MM.1S (cell line): ENCODE results near the gene STEAP1B.
"Not testable (repeated sequence)": the region's sequence is repeated elsewhere in the genome, so short reads cannot be mapped to it uniquely, and the experiment has no call there.

ENCODE experiments used
- CTCF ChIP-seq: fragments of 300-600 bp; sonication (generic); IDR thresholded peaks from 2 replicates; pipeline ENCODE4 v1.5.1; 2016; ENCODE audit warnings: antibody characterized with exemption, low read length, mixed read lengths
- EZH2 ChIP-seq: fragments of 300-600 bp; sonication (generic); optimal IDR thresholded peaks from 2 replicates; pipeline ENCODE3; 2017; ENCODE audit warnings: low read depth, mild to moderate bottlenecking, antibody characterized with exemption, low read length, mixed read lengths
- EZH2phosphoT487 ChIP-seq: fragments of 300-600 bp; sonication (generic); IDR thresholded peaks from 2 replicates; pipeline ENCODE4 v1.6.1; 2018; ENCODE audit warnings: antibody characterized with exemption, low read length

- TF ChIP-seq CTCF, EZH2, EZH2phosphoT487: not testable (repeated sequence)
These were observed 6.6 kb downstream of the STEAP1B start for GRCh38 chr7:22493160-22493925.
